Neural cell (in vitro differentiated cells): ENCODE measurements around the gene ALDH1L1. TPM values are rescaled to one million over a fixed set of nuclear protein-coding genes. Genes with fewer than 3 reads are reported as not detected.

Experiments
- H2AFZ ChIP-seq: fragments of 200-600, 300-800 bp; sonication (generic), shearing (Covaris generic); 2 replicates; pipeline ENCODE4 v1.6.0; 2014; ENCODE audit warnings: low read depth, mild to moderate bottlenecking, antibody characterized with exemption, low read length, moderate library complexity
- H3F3A ChIP-seq: fragments of 200-600 bp; shearing (Covaris generic); 2 replicates; pipeline ENCODE4 v1.6.1; 2016; ENCODE audit warnings: mild to moderate bottlenecking, moderate library complexity, mixed read lengths, antibody characterized with exemption, low read length; ENCODE audit not compliant: insufficient read depth, poor library complexity, severe bottlenecking
- H3K27ac ChIP-seq: fragments of 200-600, 300-800 bp; sonication (generic), shearing (Covaris generic); 2 replicates; pipeline ENCODE4 v1.5.1; 2014; ENCODE audit warnings: mild to moderate bottlenecking, low read length, moderate library complexity
- H3K27me3 ChIP-seq: fragments of 300-800, 200-600 bp; sonication (generic), shearing (Covaris generic); 2 replicates; pipeline ENCODE4 v1.6.0; 2014; ENCODE audit warnings: mild to moderate bottlenecking, low read depth, low read length, moderate library complexity; ENCODE audit not compliant: insufficient read depth
- H3K36me3 ChIP-seq: fragments of 300-800, 200-600 bp; sonication (generic), shearing (Covaris generic); 2 replicates; pipeline ENCODE4 v1.5.1; 2014; ENCODE audit warnings: mild to moderate bottlenecking, antibody characterized with exemption, low read length, moderate library complexity; ENCODE audit not compliant: insufficient read depth
- H3K4me2 ChIP-seq: fragments of 300-800, 200-600 bp; sonication (generic), shearing (Covaris generic); 2 replicates; pipeline ENCODE4 v1.6.0; 2014; ENCODE audit warnings: mild to moderate bottlenecking, low read length
- H3K4me3 ChIP-seq: fragments of 300-800, 200-600 bp; sonication (generic), shearing (Covaris generic); 2 replicates; pipeline ENCODE4 v1.5.1; 2014; ENCODE audit warnings: mild to moderate bottlenecking, low read length, moderate library complexity
- H3K79me2 ChIP-seq: fragments of 200-600 bp; shearing (Covaris generic); replicated peaks from 2 replicates; pipeline ENCODE4 v1.6.0; 2014; ENCODE audit warnings: mild to moderate bottlenecking, low read length, moderate library complexity; ENCODE audit not compliant: insufficient read depth
- H3K9ac ChIP-seq: fragments of 300-800, 200-600 bp; sonication (generic), shearing (Covaris generic); 2 replicates; pipeline ENCODE4 v1.6.1; 2016; ENCODE audit warnings: mild to moderate bottlenecking, low read length, mixed read lengths
- H3K9me2 ChIP-seq: fragments of 200-600 bp; shearing (Covaris generic); 2 replicates; pipeline ENCODE4 v1.6.1; 2016; ENCODE audit warnings: mild to moderate bottlenecking, low read length, mixed read lengths; ENCODE audit not compliant: insufficient read depth
- H3K9me3 ChIP-seq: fragments of 200-600, 300-800 bp; sonication (generic), shearing (Covaris generic); 2 replicates; pipeline ENCODE4 v1.6.1; 2016; ENCODE audit warnings: mild to moderate bottlenecking, mixed run types, low read length, moderate library complexity, mixed read lengths
- H4K20me1 ChIP-seq: fragments of 200-600 bp; shearing (Covaris generic); 2 replicates; pipeline ENCODE4 v1.6.1; 2016; ENCODE audit warnings: mild to moderate bottlenecking, mixed run types; ENCODE audit not compliant: insufficient read depth
- CTCF ChIP-seq: fragments of 450-650 bp; IDR thresholded peaks from 2 replicates; pipeline ENCODE4 v1.5.1; 2014; ENCODE audit warnings: antibody characterized with exemption, mild to moderate bottlenecking, moderate library complexity; ENCODE audit not compliant: poor library complexity, severe bottlenecking
- EP300 ChIP-seq: fragments of 450-650 bp; conservative IDR thresholded peaks from 2 replicates; pipeline ENCODE4 v1.6.1; 2014; ENCODE audit warnings: antibody characterized with exemption, mild to moderate bottlenecking, moderate library complexity; ENCODE audit not compliant: poor library complexity, severe bottlenecking
- EZH2 ChIP-seq: fragments of 200-600, 300-800 bp; shearing (Covaris generic), sonication (generic); IDR thresholded peaks from 2 replicates; pipeline ENCODE4 v1.6.1; 2014; ENCODE audit warnings: antibody characterized with exemption, low read length, borderline replicate concordance, mild to moderate bottlenecking; ENCODE audit not compliant: insufficient read depth, poor library complexity, severe bottlenecking
- MXI1 ChIP-seq: fragments of 450-650 bp; conservative IDR thresholded peaks from 2 replicates; pipeline ENCODE4 v1.6.1; 2014; ENCODE audit warnings: antibody characterized with exemption, mild to moderate bottlenecking; ENCODE audit not compliant: poor library complexity, severe bottlenecking
- POLR2AphosphoS5 ChIP-seq: IDR thresholded peaks from 2 replicates; pipeline ENCODE4 v1.6.1; 2012
- RAD21 ChIP-seq: fragments of 450-650 bp; conservative IDR thresholded peaks from 2 replicates; pipeline ENCODE4 v1.6.1; 2014; ENCODE audit warnings: antibody characterized with exemption, mild to moderate bottlenecking, moderate library complexity
- SMC3 ChIP-seq: fragments of 450-650 bp; conservative IDR thresholded peaks from 2 replicates; pipeline ENCODE4 v1.6.1; 2014; ENCODE audit warnings: antibody characterized with exemption, mild to moderate bottlenecking, moderate library complexity; ENCODE audit not compliant: poor library complexity
- TAF1 ChIP-seq: IDR thresholded peaks from 2 replicates; pipeline ENCODE4 v1.6.1; 2012; ENCODE audit warnings: low read depth
- polyA plus RNA-seq: library from polyadenylated mRNA; depleted of rRNA; stranded (reverse); fragments of >200 nt; gene quantifications from 2 replicates; pipeline ENCODE4 v1.2.3, GENCODE V29; 2014
- TF ChIP-seq, protein P1 (sequence below): IDR thresholded peaks from 2 replicates; pipeline ENCODE4 v1.6.1; 2012; ENCODE audit warnings: borderline replicate concordance

The ALDH1L1 gene
- polyA plus RNA-seq, 1 donor from 2014 or later = not detected

DNA sequence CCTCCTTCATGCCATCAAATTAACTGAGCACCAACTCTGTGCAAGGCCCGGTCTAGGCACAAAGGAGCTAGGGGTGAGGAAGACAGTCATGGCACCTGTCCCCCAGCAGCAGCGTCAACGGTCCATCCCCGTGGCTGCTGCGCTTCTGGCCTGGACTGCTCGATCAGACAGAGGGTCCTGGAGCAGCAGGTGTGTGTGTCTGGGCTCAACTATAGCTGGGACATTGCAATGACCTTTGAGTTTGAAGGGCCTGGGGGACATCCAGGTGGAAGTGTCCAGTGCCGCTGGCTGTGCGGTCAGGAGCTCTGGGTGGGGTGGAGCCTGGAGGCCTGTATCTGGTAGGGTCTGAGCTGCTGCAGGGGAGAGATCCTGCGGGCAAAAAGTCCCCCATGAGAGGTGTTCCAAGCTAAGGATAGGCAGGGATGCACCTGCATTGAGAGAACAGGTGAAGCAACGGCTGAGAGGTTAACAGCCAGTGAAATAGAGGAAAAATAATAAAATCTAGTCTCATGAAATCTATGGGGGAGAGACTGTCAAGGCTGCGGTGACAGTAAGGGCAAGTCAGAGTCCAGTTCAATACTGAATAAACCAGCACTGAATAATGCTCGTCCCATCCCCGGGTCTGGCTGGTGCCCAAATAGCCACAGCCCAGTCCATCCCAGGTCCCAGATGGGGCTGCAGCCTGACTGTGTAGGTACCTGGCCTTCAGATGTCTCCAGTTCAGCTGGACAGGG lies 71.1 kb downstream of the ALDH1L1 start:
- H4K20me1 ChIP-seq = no peaks in the 10 kb centered on the region
- H3K9me2 ChIP-seq = no peaks in the 10 kb centered on the region
- no peak overlapping the region for H3K4me2 ChIP-seq
- no peak overlapping the region for H3K4me3 ChIP-seq
- no peaks in the 10 kb centered on the region for H3K36me3 ChIP-seq
- H3F3A ChIP-seq = no peaks in the 10 kb centered on the region
- no peak overlapping the region for H3K27ac ChIP-seq
- no peaks in the 10 kb centered on the region for H3K79me2 ChIP-seq
- no peaks in the 10 kb centered on the region for H3K27me3 ChIP-seq
- H3K9me3 ChIP-seq = no peaks in the 10 kb centered on the region
- H2AFZ ChIP-seq = no peak overlapping the region
- no peak overlapping the region for H3K9ac ChIP-seq
- TF ChIP-seq MXI1 = no peak
- TF ChIP-seq EZH2 = no peak
- no peak for TF ChIP-seq POLR2AphosphoS5
- TF ChIP-seq SMC3 = no peak

DNA sequence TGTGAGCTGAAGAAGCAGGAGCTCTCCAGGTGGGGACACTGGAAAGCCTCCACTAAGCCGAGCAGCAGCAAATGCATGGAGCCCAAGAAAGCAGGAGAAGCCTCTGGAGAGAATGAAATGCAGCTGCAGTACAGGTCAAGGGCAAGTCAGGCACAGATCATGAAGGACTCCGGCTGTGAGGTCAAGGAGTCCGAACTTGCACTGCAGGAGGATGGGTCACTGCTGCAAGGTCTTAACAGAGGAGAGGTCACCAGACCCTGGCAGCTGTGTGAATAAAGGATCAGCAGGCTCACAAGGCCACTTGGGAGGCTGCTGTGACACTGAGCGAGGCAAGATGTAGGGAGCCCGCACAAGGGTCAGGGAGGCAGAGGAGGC lies 71.7 kb downstream of the ALDH1L1 start:
- no peak overlapping the region for H3K9ac ChIP-seq
- no peak for TF ChIP-seq POLR2AphosphoS5
- TF ChIP-seq EP300 = no peak
- TF ChIP-seq CTCF = no peak
- TF ChIP-seq EZH2 = no peak
- TF ChIP-seq MXI1 = no peak
- TF ChIP-seq RAD21 = no peak
- TF ChIP-seq SMC3 = no peak
- TF ChIP-seq TAF1 = no peak
- TF ChIP-seq, protein P1, sequence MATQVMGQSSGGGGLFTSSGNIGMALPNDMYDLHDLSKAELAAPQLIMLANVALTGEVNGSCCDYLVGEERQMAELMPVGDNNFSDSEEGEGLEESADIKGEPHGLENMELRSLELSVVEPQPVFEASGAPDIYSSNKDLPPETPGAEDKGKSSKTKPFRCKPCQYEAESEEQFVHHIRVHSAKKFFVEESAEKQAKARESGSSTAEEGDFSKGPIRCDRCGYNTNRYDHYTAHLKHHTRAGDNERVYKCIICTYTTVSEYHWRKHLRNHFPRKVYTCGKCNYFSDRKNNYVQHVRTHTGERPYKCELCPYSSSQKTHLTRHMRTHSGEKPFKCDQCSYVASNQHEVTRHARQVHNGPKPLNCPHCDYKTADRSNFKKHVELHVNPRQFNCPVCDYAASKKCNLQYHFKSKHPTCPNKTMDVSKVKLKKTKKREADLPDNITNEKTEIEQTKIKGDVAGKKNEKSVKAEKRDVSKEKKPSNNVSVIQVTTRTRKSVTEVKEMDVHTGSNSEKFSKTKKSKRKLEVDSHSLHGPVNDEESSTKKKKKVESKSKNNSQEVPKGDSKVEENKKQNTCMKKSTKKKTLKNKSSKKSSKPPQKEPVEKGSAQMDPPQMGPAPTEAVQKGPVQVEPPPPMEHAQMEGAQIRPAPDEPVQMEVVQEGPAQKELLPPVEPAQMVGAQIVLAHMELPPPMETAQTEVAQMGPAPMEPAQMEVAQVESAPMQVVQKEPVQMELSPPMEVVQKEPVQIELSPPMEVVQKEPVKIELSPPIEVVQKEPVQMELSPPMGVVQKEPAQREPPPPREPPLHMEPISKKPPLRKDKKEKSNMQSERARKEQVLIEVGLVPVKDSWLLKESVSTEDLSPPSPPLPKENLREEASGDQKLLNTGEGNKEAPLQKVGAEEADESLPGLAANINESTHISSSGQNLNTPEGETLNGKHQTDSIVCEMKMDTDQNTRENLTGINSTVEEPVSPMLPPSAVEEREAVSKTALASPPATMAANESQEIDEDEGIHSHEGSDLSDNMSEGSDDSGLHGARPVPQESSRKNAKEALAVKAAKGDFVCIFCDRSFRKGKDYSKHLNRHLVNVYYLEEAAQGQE = no peak

More for the DNA sequence above, 71.7 kb downstream of the ALDH1L1 start:
- H2AFZ ChIP-seq = no peak overlapping the region
- H3K27ac ChIP-seq = no peak overlapping the region
- H4K20me1 ChIP-seq = no peaks in the 10 kb centered on the region
- no peak overlapping the region for H3K4me2 ChIP-seq
- no peaks in the 10 kb centered on the region for H3K27me3 ChIP-seq
- no peaks in the 10 kb centered on the region for H3K36me3 ChIP-seq
- H3K9me3 ChIP-seq = no peaks in the 10 kb centered on the region
- no peak overlapping the region for H3K4me3 ChIP-seq
- H3K79me2 ChIP-seq = no peaks in the 10 kb centered on the region
- H3K9me2 ChIP-seq = no peaks in the 10 kb centered on the region
- H3F3A ChIP-seq = no peaks in the 10 kb centered on the region
